C4-2B (cell line): Measurements from ENCODE around the gene GPR137B.
"Not testable (repeated sequence)": the region's sequence is repeated elsewhere in the genome, so short reads cannot be mapped to it uniquely, and the experiment has no call there.

ENCODE experiments used
- H3K27ac ChIP-seq: fragments of 450-650 bp; 2 replicates; pipeline ENCODE4 v1.5.1; 2017
- CTCF ChIP-seq: fragments of 450-650 bp; conservative IDR thresholded peaks from 2 replicates; pipeline ENCODE4 v1.5.1; 2017; ENCODE audit warnings: mild to moderate bottlenecking
- ZFX ChIP-seq: fragments of 450-650 bp; IDR thresholded peaks from 2 replicates; pipeline ENCODE4 v1.6.1; 2017

Gene GPR137B

DNA sequence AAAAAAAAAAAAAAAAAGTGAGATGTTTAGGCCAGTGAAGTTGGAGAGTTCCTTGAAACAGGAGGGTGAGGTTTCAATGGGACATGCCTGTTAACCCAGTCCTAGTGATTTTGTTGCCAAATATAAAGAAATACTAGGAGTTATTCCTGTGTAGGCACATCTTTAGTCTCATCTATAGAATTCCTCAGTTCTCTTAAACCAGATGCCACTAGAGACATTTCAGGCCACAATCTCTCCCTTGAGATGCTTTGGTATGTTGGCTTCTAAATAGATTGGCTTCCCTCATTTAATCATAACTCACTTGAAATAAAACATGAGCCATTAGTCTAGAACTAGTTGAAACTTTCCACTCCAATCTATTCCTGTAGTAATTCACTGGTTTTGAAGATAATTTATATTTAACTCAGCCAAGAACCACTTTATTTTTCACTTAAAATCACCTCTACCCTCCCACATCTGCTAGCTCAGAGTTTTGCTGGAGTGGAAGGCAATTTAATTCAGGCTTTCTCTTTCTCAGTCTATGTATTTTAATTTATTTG lies 29.8 kb downstream of the GPR137B start:
- TF ChIP-seq ZFX (no peak), CTCF (no peak)
- H3K27ac ChIP-seq: no peak overlapping the region

DNA sequence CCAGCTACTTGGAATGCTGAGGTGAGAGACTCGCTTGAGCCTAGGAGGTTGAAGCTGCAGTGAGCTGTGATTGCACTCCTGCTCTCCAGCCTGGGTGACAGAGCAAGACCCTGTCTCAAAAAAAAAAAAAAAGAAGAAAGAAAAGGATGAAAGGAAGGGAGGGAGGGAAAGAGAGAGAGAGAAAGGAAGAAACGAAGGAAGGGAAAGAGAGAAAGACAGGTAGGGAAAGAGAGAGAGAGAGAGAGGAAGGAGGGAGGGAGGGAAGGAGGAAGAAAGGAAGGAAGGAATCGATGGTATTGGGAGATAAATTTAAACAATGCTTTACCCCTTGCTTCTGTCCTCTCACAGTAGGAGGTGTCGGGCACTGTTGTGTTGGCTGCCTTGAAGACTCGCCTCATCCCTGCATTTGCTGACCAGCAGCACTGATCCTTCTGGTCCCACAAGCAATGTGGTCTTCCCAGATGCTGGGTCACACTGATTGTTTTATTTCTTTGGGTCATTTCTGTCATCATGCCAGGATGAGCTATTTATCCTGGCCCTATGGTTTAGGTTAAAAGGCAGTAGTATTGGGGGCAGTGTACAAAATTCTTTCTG lies 30.9 kb downstream of the GPR137B start:
- TF ChIP-seq ZFX: no peak
- no peak for TF ChIP-seq CTCF
- H3K27ac ChIP-seq: no peak overlapping the region

- no peak overlapping the region for H3K27ac ChIP-seq
- TF ChIP-seq ZFX: no peak
- TF ChIP-seq CTCF: no peak
Observed at GRCh38 chr1:236175642-236176336, 33.5 kb downstream of the GPR137B start.

GRCh38 chr1:236176337-236177336 lies 34.3 kb downstream of the GPR137B start:
- TF ChIP-seq CTCF (no peak), ZFX (no peak)
- no peak overlapping the region for H3K27ac ChIP-seq

- TF ChIP-seq ZFX: no peak
Observed at GRCh38 chr1:236179634-236180033, 37.3 kb downstream of the GPR137B start.

GRCh38 chr1:236181059-236181458 lies 38.7 kb downstream of the GPR137B start:
- H3K27ac ChIP-seq: no peak overlapping the region
- no peak for TF ChIP-seq ZFX
- no peak for TF ChIP-seq CTCF

More at GRCh38 chr1:236179634-236180033, 37.3 kb downstream of the GPR137B start:
- no peak overlapping the region for H3K27ac ChIP-seq

GRCh38 chr1:236185687-236186086 lies 43.3 kb downstream of the GPR137B start:
- TF ChIP-seq CTCF (no peak), ZFX (no peak)

GRCh38 chr1:236186471-236186870 lies 44.1 kb downstream of the GPR137B start:
- H3K27ac ChIP-seq: not testable (repeated sequence)

More at GRCh38 chr1:236185687-236186086, 43.3 kb downstream of the GPR137B start:
- H3K27ac ChIP-seq: no peak overlapping the region

GRCh38 chr1:236188084-236188483 lies 45.7 kb downstream of the GPR137B start:
- not testable (repeated sequence) for H3K27ac ChIP-seq
